GM23338 (cell line): Measurements from ENCODE around the gene VRTN. TPM values are rescaled to one million over a fixed set of nuclear protein-coding genes. Genes with fewer than 3 reads are reported as not detected.
A peak's percentile ranks its signal among the peaks of the same experiment; 100 is the strongest.

Source experiments
- ATAC-seq: fragments of 200-7000 bp; cut with Tn5 transposase; 3 replicates; pipeline ENCODE4 v1.9.1; 2020
- DNase-seq: peaks from one replicate; pipeline ENCODE4 v3.0.0-alpha.2; 2015; ENCODE audit warnings: low spot score
- H2AFZ ChIP-seq: fragments of 200-600 bp; sonication (generic); 2 replicates; pipeline ENCODE4 v1.8.0; 2016; ENCODE audit warnings: antibody characterized with exemption, mild to moderate bottlenecking, moderate library complexity
- H3F3A ChIP-seq: fragments of 200-600 bp; sonication (generic); replicated peaks from 2 replicates; pipeline ENCODE4 v1.8.0; 2017; ENCODE audit warnings: antibody characterized with exemption, mixed run types, low read depth
- H3K27ac ChIP-seq: fragments of 200-600 bp; sonication (generic); 2 replicates; pipeline ENCODE4 v1.6.1; 2016; ENCODE audit warnings: low read depth
- H3K27me3 ChIP-seq: fragments of 200-600 bp; sonication (generic); 2 replicates; pipeline ENCODE4 v1.8.0; 2016; ENCODE audit warnings: mild to moderate bottlenecking, mixed run types, moderate library complexity; ENCODE audit not compliant: insufficient read depth
- H3K36me3 ChIP-seq: fragments of 200-600 bp; sonication (generic); 2 replicates; pipeline ENCODE4 v1.8.0; 2016; ENCODE audit warnings: mild to moderate bottlenecking; ENCODE audit not compliant: insufficient read depth
- H3K4me1 ChIP-seq: fragments of 200-600 bp; sonication (generic); 2 replicates; pipeline ENCODE4 v1.8.0; 2016; ENCODE audit warnings: mild to moderate bottlenecking, moderate library complexity; ENCODE audit not compliant: insufficient read depth
- H3K4me2 ChIP-seq: fragments of 200-600 bp; sonication (generic); 2 replicates; pipeline ENCODE4 v1.7.1; 2017; ENCODE audit warnings: mixed run types
- H3K4me3 ChIP-seq: fragments of 200-600 bp; sonication (generic); 2 replicates; pipeline ENCODE4 v1.6.1; 2016; ENCODE audit warnings: mixed run types
- H3K79me2 ChIP-seq: fragments of 200-600 bp; sonication (generic); replicated peaks from 2 replicates; pipeline ENCODE4 v1.8.0; 2017; ENCODE audit warnings: mild to moderate bottlenecking; ENCODE audit not compliant: insufficient read depth
- H3K9me2 ChIP-seq: fragments of 200-600 bp; sonication (generic); 2 replicates; pipeline ENCODE4 v1.8.0; 2017; ENCODE audit not compliant: insufficient read depth
- H4K20me1 ChIP-seq: fragments of 200-600 bp; sonication (generic); replicated peaks from 2 replicates; pipeline ENCODE4 v1.8.0; 2017; ENCODE audit warnings: mild to moderate bottlenecking; ENCODE audit not compliant: insufficient read depth
- H3K27ac Mint-ChIP-seq: 2 replicates; pipeline ENCODE4 v1.8.0; 2020; ENCODE audit warnings: inconsistent platforms, mild to moderate bottlenecking, moderate library complexity, mixed read lengths
- H3K27me3 Mint-ChIP-seq: 3 replicates; pipeline ENCODE4 v1.8.0; 2022; ENCODE audit warnings: low read depth, mild to moderate bottlenecking, moderate library complexity, mixed read lengths, inconsistent platforms; ENCODE audit not compliant: insufficient read depth, poor library complexity
- H3K36me3 Mint-ChIP-seq: 3 replicates; pipeline ENCODE4 v1.8.0; 2021; ENCODE audit warnings: low read depth, mild to moderate bottlenecking, inconsistent platforms, moderate library complexity, mixed read lengths
- H3K4me1 Mint-ChIP-seq: 3 replicates; pipeline ENCODE4 v1.8.0; 2020; ENCODE audit warnings: mild to moderate bottlenecking, inconsistent platforms, mixed read lengths
- H3K4me3 Mint-ChIP-seq: 3 replicates; pipeline ENCODE4 v1.8.0; 2021; ENCODE audit warnings: moderate library complexity, mild to moderate bottlenecking, inconsistent platforms, mixed read lengths
- H3K9me3 Mint-ChIP-seq: 3 replicates; pipeline ENCODE4 v1.8.0; 2020; ENCODE audit warnings: moderate library complexity, mild to moderate bottlenecking, inconsistent platforms, mixed read lengths
- CREB1 ChIP-seq: fragments of 250-450 bp; sonication (Bioruptor Pico); IDR thresholded peaks from 2 replicates; pipeline ENCODE4 v1.5.0; 2020; ENCODE audit warnings: low read depth, mild to moderate bottlenecking, moderate library complexity
- CTCF ChIP-seq, 2 experiments: fragments of 200-600 bp in 1 of 2; sonication (generic) in 1 of 2; conservative IDR thresholded peaks; 2 replicates each; pipeline versions ENCODE4 v1.5.1 to v1.6.1; 2016 to 2017; ENCODE audit warnings: antibody characterized with exemption in 2 of 2, low read depth in 2 of 2, mild to moderate bottlenecking in 2 of 2, moderate library complexity in 1 of 2
- ETS1 ChIP-seq: IDR thresholded peaks from 2 replicates; pipeline ENCODE4 v1.6.1; 2016; ENCODE audit warnings: antibody characterized with exemption
- EZH2phosphoT487 ChIP-seq: fragments of 200-600 bp; sonication (generic); IDR thresholded peaks from one replicate; pipeline ENCODE4 v1.8.1; 2018; ENCODE audit warnings: antibody characterized with exemption; ENCODE audit not compliant: unreplicated experiment
- POLR2AphosphoS5 ChIP-seq: IDR thresholded peaks from 2 replicates; pipeline ENCODE4 v1.6.1; 2016; ENCODE audit warnings: antibody characterized with exemption, low read depth
- polyA plus RNA-seq: library from polyadenylated mRNA; unstranded; fragments of >200 nt; fragmentation: Nextera tagmentation; extraction: Ambion mirVana; gene quantifications from 2 replicates; pipeline ENCODE4 v1.2.1, GENCODE V29; 2016
- total RNA-seq: library from RNA; depleted of rRNA; stranded (reverse); fragments of >200 nt; shearing (Covaris generic); gene quantifications from 2 replicates; pipeline ENCODE4 v1.2.3, GENCODE V29; 2014
- TF ChIP-seq, protein P1 (sequence below): fragments of 250-450 bp; sonication (Bioruptor Pico); IDR thresholded peaks from 2 replicates; pipeline ENCODE4 v1.5.0; 2020; ENCODE audit warnings: mild to moderate bottlenecking, moderate library complexity

Gene VRTN
- total and polyA plus RNA-seq, 2 experiments from 2014 or later = 63.9 to 143 TPM

- peak within 1 kb of the TSS; percentile 78 for H3K4me3 ChIP-seq
- Mint-ChIP-seq H3K27me3 (peaks cover 8% of the 10 kb centered on the region), H3K36me3 (peaks cover 20% of the 10 kb centered on the region), H3K4me1 (peaks cover 14% of the 10 kb centered on the region; the same call in 2 of the 3 replicates), H3K9me3 (no peaks in the 10 kb centered on the region), H3K27ac (peak within 1 kb of the TSS; percentile 94), H3K4me3 (peak within 1 kb of the TSS; percentile 95)
- H3K4me2 ChIP-seq = peak within 1 kb of the TSS; percentile 81
- H3K27ac ChIP-seq = peak within 1 kb of the TSS; percentile 64
- peaks cover 15% of the 10 kb centered on the region for H3K36me3 ChIP-seq
- H4K20me1 ChIP-seq = peaks cover 19% of the 10 kb centered on the region; the same call in 1 of the 2 replicates
- H3K79me2 ChIP-seq = peaks cover 42% of the 10 kb centered on the region
- ATAC-seq = peak; percentile 98
- TF ChIP-seq ETS1 = peak; percentile 76
- no peak for TF ChIP-seq EZH2phosphoT487
- TF ChIP-seq, protein P1, sequence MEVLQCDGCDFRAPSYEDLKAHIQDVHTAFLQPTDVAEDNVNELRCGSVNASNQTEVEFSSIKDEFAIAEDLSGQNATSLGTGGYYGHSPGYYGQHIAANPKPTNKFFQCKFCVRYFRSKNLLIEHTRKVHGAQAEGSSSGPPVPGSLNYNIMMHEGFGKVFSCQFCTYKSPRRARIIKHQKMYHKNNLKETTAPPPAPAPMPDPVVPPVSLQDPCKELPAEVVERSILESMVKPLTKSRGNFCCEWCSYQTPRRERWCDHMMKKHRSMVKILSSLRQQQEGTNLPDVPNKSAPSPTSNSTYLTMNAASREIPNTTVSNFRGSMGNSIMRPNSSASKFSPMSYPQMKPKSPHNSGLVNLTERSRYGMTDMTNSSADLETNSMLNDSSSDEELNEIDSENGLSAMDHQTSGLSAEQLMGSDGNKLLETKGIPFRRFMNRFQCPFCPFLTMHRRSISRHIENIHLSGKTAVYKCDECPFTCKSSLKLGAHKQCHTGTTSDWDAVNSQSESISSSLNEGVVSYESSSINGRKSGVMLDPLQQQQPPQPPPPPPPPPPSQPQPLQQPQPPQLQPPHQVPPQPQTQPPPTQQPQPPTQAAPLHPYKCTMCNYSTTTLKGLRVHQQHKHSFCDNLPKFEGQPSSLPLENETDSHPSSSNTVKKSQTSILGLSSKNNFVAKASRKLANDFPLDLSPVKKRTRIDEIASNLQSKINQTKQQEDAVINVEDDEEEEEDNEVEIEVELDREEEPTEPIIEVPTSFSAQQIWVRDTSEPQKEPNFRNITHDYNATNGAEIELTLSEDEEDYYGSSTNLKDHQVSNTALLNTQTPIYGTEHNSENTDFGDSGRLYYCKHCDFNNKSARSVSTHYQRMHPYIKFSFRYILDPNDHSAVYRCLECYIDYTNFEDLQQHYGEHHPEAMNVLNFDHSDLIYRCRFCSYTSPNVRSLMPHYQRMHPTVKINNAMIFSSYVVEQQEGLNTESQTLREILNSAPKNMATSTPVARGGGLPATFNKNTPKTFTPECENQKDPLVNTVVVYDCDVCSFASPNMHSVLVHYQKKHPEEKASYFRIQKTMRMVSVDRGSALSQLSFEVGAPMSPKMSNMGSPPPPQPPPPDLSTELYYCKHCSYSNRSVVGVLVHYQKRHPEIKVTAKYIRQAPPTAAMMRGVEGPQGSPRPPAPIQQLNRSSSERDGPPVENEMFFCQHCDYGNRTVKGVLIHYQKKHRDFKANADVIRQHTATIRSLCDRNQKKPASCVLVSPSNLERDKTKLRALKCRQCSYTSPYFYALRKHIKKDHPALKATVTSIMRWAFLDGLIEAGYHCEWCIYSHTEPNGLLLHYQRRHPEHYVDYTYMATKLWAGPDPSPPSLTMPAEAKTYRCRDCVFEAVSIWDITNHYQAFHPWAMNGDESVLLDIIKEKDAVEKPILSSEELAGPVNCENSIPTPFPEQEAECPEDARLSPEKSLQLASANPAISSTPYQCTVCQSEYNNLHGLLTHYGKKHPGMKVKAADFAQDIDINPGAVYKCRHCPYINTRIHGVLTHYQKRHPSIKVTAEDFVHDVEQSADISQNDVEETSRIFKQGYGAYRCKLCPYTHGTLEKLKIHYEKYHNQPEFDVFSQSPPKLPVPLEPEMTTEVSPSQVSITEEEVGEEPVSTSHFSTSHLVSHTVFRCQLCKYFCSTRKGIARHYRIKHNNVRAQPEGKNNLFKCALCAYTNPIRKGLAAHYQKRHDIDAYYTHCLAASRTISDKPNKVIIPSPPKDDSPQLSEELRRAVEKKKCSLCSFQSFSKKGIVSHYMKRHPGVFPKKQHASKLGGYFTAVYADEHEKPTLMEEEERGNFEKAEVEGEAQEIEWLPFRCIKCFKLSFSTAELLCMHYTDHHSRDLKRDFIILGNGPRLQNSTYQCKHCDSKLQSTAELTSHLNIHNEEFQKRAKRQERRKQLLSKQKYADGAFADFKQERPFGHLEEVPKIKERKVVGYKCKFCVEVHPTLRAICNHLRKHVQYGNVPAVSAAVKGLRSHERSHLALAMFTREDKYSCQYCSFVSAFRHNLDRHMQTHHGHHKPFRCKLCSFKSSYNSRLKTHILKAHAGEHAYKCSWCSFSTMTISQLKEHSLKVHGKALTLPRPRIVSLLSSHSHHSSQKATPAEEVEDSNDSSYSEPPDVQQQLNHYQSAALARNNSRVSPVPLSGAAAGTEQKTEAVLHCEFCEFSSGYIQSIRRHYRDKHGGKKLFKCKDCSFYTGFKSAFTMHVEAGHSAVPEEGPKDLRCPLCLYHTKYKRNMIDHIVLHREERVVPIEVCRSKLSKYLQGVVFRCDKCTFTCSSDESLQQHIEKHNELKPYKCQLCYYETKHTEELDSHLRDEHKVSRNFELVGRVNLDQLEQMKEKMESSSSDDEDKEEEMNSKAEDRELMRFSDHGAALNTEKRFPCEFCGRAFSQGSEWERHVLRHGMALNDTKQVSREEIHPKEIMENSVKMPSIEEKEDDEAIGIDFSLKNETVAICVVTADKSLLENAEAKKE (CRISPR knock-in tag) = no peak
- TF ChIP-seq CTCF (conservative IDR thresholded peaks at IDR 0.05; ENCODE audit: low read depth in 2 of 2) = peak; percentile 73 to 74
- peak; percentile 98 for TF ChIP-seq POLR2AphosphoS5
- peak; percentile 69 for TF ChIP-seq CREB1
- H3K4me1 ChIP-seq = no peaks in the 10 kb centered on the region
- DNase-seq = peak; percentile 99
- H3F3A ChIP-seq = no peaks in the 10 kb centered on the region; the same call in 1 of the 2 replicates
- H3K27me3 ChIP-seq = no peaks in the 10 kb centered on the region
- H3K9me2 ChIP-seq = no peaks in the 10 kb centered on the region
- H2AFZ ChIP-seq = peak within 1 kb of the TSS; percentile 1
These were observed 45.4 kb upstream of the VRTN start, which contains the start of gene ABCD4 for GRCh38 chr14:74302634-74303569. ABCD4 (minus strand) TSS chr14:74302934; CDS start chr14:74302912, 22 bp downstream.
